Activated T-cell treated with anti-CD3 and anti-CD28 coated beads for 1 hour (primary cell): Measurements from ENCODE around the gene ZNF277.

Experiments
- DNase-seq: peaks from one replicate; pipeline ENCODE4 v3.0.0-alpha.2; 2020; ENCODE audit warnings: low read depth

Gene ZNF277

GRCh38 chr7:112254709-112255387 is 48.4 kb downstream of the ZNF277 start:
- DNase-seq: no peak

GRCh38 chr7:112255388-112255720 is 48.9 kb downstream of the ZNF277 start:
- no peak for DNase-seq

- no peak for DNase-seq
Measured at GRCh38 chr7:112257073-112257472, 50.6 kb downstream of the ZNF277 start.

GRCh38 chr7:112260911-112261310 is 54.4 kb downstream of the ZNF277 start:
- DNase-seq: no peak

- no peak for DNase-seq
Measured at GRCh38 chr7:112262036-112262435, 55.5 kb downstream of the ZNF277 start.

GRCh38 chr7:112262855-112263487 is 56.5 kb downstream of the ZNF277 start:
- DNase-seq: no peak

GRCh38 chr7:112263519-112263918 is 57.0 kb downstream of the ZNF277 start:
- DNase-seq: no peak

GRCh38 chr7:112266141-112266540 is 59.6 kb downstream of the ZNF277 start:
- DNase-seq: no peak

- DNase-seq: no peak
Measured at GRCh38 chr7:112266595-112267270, 60.2 kb downstream of the ZNF277 start.

GRCh38 chr7:112267944-112268691 is 61.6 kb downstream of the ZNF277 start:
- DNase-seq: no peak

GRCh38 chr7:112271162-112271561 is 64.7 kb downstream of the ZNF277 start:
- DNase-seq: no peak

GRCh38 chr7:112272921-112273561 is 66.5 kb downstream of the ZNF277 start:
- no peak for DNase-seq

GRCh38 chr7:112279042-112279441 is 72.5 kb downstream of the ZNF277 start:
- DNase-seq: no peak

GRCh38 chr7:112280267-112280666 is 73.8 kb downstream of the ZNF277 start:
- no peak for DNase-seq

GRCh38 chr7:112282476-112283188 is 76.1 kb downstream of the ZNF277 start:
- DNase-seq: no peak

GRCh38 chr7:112283382-112283910 is 77.0 kb downstream of the ZNF277 start:
- DNase-seq: no peak

- no peak for DNase-seq
Measured at GRCh38 chr7:112286250-112287086, 80.0 kb downstream of the ZNF277 start.

- DNase-seq: no peak
Measured at GRCh38 chr7:112288301-112288700, 81.8 kb downstream of the ZNF277 start.

GRCh38 chr7:112290065-112290464 is 83.6 kb downstream of the ZNF277 start:
- DNase-seq: no peak

- no peak for DNase-seq
Measured at GRCh38 chr7:112292162-112292561, 85.7 kb downstream of the ZNF277 start.
